LNCaP clone FGC (cell line): Measurements from ENCODE around the gene GPR135.

Experiments
- DNase-seq: peaks from one replicate; pipeline ENCODE4 v3.0.0-alpha.2; 2011; ENCODE audit warnings: low read depth
- H3K4me3 ChIP-seq: 2 replicates; pipeline ENCODE4 v1.5.1; 2011; ENCODE audit warnings: mild to moderate bottlenecking, low read depth, low read length, control low read depth
- CTCF ChIP-seq: IDR thresholded peaks from 2 replicates; pipeline ENCODE4 v1.5.1; 2012; ENCODE audit warnings: mild to moderate bottlenecking; ENCODE audit not compliant: control insufficient read depth, insufficient read depth; ENCODE audit errors: extremely low read depth

The GPR135 gene

GRCh38 chr14:59425322-59425935 is 39.8 kb downstream of the GPR135 start:
- TF ChIP-seq CTCF, result no peak
- no peak overlapping the region for H3K4me3 ChIP-seq
- DNase-seq, result no peak

- TF ChIP-seq CTCF, result no peak
- DNase-seq, result no peak
- H3K4me3 ChIP-seq, result no peak overlapping the region
Measured at GRCh38 chr14:59424341-59425071, 40.7 kb downstream of the GPR135 start.

GRCh38 chr14:59422069-59422881 is 42.9 kb downstream of the GPR135 start:
- no peak overlapping the region for H3K4me3 ChIP-seq
- TF ChIP-seq CTCF, result peak; percentile 31; the same call in 1 of the 2 replicates
- no peak for DNase-seq

GRCh38 chr14:59419303-59419702 is 45.9 kb downstream of the GPR135 start:
- H3K4me3 ChIP-seq, result no peak overlapping the region
- no peak for DNase-seq
- TF ChIP-seq CTCF, result no peak

- no peak for TF ChIP-seq CTCF
- no peak overlapping the region for H3K4me3 ChIP-seq
- no peak for DNase-seq
Measured at GRCh38 chr14:59417311-59417710, 47.9 kb downstream of the GPR135 start.

GRCh38 chr14:59415836-59416602 is 49.2 kb downstream of the GPR135 start:
- no peak for TF ChIP-seq CTCF
- H3K4me3 ChIP-seq, result no peak overlapping the region
- DNase-seq, result no peak
